Stimulated activated CD8-positive, alpha-beta memory T cell treated with anti-CD3 and anti-CD28 coated beads, Interleukin-4, amount 100 ng/mL, for 24 hours (primary cell): Measurements from ENCODE around the gene SYNE1.
"Not testable (repeated sequence)": the region's sequence is repeated elsewhere in the genome, so short reads cannot be mapped to it uniquely, and the experiment has no call there.

Source experiments
- DNase-seq: peaks from one replicate; pipeline ENCODE4 v3.0.0-alpha.2; 2020; ENCODE audit warnings: low read depth

SYNE1 gene

DNA sequence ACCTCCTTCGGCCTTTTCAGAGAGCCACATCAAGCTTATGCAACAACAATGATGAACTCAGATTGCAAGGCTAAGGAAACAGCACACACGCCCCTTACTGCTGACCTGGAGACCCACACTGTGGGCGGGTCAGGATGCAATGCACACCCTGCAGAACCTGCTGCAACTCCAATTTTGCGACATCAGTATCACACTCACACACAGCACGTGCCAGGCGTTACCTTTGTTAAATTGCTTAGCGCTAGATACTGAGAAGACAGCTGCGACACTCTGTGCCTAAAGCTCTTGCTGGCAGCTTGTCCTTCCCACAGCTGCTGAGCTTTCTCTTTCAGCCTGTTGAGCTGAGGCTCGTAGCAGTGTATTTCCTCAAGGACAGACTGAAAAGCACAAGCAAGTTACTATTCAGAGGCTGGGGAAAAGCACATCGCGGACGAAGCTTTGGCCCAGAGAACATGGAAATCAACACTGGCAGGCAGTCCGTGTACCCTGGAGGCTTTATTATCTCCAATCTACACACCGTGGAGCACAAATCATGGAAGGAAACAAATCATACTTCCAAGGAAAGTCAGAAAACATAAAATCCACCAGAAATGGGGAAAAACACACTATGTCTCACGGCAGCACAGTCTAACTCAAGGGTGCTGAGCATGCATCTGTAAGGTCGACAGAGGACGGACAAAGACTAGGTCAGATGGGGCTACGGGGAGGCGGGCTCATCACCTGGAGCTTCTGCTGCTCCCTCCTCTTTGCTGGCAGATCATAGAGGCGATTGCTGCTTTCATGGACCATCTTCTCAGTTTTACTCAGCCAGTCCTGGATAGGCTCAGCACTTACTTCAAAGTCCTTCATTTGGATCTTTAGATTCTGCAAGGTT lies 268.2 kb downstream of the SYNE1 start:
- no peak for DNase-seq

DNA sequence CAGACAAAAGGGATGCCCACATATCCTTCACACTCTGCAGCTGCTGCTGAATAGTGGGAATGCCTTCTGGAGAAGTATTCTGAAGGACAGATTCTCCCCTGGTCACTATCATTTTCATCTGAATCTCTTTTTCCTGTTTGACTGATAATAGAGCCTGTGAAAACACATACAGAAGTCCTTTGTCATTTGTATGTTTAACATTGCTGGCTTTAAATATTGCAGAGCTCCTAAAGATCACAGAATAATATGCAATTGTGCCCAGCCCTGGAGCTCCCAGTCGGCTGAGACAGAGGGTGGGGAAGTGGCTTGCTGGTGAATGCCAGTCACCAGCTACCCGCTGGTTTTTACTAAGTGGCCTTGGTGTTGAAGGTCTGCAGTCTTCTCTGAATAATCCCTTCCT lies 272.3 kb downstream of the SYNE1 start:
- no peak for DNase-seq

DNA sequence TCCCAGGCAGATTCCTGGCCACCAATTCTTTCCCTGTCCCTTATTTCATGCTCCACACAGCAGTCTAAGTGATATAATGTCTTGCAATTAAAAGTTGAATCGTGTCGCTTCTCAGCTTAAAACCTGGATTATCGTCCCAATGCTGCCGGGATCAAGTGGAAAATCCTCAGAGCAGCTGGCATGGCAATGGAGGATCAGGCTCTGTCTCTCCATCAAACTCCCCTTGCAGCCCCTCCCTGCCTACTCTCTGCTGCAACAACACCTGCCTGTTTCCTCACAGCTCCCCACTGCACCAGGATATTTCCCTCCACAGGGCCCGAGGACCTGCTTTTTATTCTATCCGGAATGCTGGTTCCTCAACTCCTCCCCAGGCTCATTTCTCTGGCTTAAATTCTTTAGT lies 277.1 kb downstream of the SYNE1 start:
- DNase-seq = no peak

DNA sequence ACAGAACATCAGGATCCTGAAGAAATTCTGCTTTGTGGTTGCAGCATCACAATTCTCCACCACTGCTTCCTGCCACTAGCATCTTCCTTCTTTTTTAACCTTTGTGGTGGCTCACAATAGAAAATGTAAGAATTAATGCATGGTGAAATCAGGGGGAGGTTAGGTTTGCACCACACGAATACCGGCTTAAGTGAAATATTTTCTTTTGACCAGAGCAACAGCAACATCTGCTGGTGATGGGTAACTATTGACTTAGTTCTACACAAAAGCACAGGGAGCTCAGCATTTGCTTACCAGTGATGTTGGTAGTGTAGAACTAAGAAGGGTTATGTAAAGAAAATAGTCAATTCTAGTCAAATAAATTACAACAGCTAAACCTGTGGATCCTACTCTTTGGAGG lies 280.5 kb downstream of the SYNE1 start:
- DNase-seq = no peak

DNA sequence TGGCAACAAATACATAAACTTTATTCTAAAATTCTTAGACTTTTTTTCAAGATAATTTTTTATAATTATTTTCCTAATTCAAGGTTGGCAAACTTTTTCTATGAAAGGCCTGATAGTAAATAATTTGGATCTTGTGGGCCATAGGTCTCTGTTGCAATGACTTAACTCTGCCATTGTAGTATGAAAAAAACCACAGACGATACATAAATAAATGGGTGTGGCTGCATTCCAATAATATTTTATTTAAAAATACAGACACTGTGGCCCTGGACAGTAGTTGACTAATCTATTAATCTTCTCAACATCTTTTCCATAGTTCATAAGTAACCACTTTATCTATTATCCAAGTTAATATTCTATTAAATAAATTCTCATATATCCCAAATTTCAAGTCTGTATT lies 281.1 kb downstream of the SYNE1 start:
- DNase-seq = no peak

DNA sequence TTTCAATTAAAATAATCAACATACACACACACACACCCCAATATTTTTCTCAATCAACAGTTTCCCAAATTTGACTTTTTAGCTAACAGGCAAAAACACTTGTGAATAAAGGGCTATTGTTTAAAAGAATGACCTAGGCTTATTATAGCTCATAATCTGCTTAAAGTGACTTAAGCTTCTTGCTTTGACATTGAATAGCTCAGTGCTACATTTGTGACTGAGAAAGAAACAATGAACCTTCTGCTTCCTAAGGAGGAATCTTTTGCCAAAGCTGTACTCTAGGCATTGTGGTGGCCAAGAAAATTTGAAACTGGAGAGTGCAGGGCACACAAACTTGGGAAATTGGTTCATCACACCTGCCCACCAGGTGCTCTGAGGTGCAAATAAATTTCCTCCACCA lies 282.0 kb downstream of the SYNE1 start:
- no peak for DNase-seq

DNA sequence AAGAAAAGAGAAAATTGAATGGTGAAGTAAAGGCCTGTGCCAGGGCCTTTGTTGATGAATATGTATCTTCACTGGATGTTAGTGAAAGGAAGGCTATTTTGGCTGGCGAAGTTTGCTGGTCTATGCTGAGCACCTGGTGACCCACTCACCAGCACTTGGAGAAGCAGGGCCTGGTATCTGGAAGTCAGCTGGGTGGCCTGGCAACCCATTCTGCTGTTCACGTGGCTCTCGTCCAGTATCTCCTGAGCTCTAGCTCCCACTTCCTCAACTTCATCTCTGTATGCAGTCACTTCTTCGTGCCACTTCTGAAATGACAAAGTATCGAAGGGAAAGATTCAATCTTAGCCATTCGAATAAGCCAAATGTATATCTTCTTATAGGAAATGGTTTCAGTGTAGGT lies 283.7 kb downstream of the SYNE1 start:
- DNase-seq = no peak

DNA sequence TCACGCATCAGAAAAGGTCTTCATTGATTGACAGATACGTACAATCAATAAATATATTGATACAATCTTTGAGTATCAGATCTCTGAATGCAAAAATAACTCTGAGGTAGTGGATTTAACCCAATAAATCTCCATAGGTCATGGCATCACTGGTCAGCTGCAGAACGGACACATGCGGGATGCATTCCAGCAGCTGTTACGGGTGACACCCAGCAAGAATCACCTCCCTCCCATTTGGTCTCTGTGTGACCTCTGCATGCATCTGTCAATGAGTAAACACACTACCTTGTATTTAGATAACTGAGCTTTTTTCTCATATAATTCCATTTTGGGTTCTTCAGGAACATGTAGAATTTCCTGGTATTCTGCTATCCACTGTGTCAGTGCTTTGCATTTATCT lies 285.4 kb downstream of the SYNE1 start:
- no peak for DNase-seq

DNA sequence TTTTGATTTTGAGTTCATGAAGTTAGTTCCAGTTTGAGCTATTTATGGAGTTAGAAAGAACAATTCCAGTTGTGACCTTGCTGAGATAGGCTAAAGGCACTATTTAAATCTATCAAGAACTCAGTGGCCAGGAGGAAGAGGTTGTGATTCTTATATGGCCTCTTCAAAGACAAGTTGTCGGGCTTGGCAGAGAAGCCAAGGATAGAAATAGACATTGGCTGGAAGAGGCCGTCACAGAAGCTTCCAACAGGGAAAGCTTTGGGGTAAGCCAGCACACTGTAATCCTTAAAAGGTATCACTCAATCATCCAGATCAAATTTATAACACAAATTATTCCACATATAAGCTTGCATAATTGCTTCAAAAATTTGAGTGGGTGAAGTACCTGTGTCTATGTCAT lies 286.1 kb downstream of the SYNE1 start:
- DNase-seq = no peak

DNA sequence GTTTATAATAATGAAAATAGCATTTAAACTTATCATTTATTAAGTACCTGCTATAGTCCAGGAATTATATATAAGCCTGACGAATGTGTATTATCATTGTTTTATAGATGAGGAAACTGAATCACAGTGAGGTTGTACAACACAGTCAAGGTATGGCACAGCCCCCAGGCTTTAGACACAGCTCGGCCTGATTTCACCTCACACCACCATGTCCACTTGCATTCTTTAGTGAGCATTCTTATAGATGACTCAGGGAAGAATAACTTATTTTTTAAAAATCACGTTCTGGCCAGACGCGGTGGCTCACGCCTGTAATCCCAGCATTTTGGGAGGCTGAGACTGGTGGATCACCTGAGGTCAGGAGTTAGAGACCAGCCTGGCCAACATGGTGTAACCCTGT lies 289.0 kb downstream of the SYNE1 start:
- no peak for DNase-seq

DNA sequence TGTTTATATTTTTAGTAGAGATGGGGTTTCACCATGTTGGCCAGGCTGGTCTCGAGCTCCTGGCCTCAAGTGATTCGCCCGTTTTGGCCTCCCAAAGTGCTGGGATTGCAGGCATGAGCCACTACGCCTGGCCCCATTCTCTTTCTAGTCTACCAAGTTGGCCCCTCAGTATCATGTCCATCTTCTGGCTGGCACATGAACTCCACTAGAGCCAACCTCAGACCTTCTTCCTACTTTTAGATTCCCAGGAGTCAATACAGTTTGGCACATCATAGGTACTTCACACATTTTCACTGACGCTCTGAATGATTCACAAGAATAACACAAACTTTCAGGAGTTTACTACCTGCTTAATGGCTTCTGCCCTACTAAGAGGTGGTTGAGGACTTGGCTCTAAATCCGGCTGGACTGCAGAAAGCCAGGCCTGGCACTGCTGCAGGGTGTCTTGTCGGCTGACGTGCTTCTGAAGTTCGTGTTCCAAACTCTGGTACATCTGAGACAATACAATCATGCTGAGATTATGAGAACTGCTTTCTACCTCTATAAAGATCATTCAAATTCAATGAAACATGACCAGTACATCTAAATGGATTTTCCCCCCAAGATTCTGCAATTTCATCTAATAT lies 293.3 kb downstream of the SYNE1 start:
- no peak for DNase-seq

DNA sequence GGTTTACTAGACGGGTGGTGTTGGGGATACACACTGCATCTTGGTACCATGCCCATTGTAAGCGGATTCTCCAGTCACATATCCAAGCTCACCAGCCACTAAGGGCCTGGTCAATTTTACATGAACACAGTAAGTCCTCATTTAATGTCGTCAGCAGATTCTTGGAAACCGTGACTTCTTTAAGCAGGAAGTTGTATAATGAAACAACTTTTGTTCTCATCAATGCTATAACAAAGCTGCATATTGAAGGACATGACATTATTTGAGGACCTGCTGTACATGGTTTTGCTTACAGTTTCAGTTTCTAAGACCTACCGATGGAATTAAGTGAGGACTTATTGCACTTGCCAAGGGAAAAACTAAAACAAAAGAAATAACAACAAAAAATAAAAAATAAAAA lies 295.6 kb downstream of the SYNE1 start:
- no peak for DNase-seq

DNA sequence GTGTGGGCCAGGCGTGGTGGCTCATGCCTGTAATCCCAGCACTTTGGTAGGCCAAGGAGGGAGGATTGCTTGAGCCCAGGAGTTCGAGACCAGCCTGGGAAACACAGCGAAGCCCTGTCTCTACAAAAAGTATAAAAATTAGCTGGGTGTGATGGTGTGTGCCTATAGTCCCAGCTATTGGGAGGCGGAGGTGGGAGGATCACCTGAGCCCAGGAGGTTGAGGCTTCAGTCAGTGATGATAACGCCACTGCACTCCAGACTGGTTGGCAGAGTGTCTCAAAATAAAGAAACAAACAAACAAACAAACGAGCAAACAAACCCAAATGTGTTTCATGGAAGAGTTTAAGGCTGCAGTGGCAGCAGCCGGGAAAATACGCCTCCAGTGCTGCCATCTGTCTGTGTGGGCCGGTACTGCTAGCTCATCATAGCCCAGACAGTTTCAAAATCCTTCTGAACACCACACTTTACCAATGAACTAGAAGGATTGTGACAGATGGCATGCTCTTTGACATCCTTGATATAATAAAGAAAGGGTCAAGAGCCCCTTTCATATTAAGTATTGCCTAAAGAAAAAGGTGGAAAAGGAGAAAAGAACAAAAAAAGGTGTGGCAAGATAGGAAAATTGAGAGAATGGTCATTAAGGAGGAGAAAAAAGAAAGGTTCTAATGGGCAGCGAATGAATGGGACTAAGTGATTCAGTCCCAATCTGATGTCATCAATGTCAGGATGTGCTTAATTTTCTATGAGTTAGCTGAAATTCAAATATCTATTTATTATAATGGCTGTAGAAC lies 298.6 kb downstream of the SYNE1 start:
- peak; percentile 35 for DNase-seq

DNA sequence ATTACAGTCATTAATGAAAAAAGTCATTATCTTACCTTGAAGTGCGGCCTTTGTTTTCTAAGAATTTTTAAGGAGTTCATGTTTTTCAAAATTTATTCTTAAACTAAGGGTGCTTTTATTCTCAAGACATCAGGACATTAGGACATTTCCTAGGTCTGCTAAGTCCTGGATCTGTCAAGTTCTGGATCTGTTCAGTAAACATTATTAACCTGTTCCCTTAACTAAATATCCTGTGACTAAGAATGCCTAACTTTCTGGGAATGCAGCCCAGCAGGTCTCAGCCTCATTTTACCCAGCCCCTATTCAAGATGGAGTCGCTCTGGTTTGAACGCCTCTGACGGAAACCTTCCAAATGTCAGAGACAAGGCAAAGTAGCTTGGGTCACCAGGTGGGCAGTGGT lies 302.6 kb downstream of the SYNE1 start:
- DNase-seq = no peak

DNA sequence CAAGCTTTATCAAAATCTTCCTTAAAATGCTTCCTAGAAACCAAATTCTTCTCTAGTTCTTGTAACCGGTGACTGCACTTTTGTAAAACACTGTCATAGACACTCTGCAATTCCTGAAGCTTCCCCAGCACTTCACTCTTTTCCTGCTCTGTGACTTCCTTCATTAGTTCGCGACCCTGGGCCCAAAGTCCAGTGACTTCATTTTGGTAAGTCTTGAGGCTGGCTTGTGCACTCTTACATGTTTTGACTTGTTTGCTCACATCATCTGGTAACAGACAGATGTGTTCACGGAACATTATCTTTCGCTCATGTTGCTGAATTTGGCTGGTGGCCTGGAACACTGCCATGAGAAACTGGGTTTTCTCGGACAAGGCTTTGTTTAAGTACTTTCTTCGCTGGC lies 306.2 kb downstream of the SYNE1 start:
- DNase-seq = no peak

DNA sequence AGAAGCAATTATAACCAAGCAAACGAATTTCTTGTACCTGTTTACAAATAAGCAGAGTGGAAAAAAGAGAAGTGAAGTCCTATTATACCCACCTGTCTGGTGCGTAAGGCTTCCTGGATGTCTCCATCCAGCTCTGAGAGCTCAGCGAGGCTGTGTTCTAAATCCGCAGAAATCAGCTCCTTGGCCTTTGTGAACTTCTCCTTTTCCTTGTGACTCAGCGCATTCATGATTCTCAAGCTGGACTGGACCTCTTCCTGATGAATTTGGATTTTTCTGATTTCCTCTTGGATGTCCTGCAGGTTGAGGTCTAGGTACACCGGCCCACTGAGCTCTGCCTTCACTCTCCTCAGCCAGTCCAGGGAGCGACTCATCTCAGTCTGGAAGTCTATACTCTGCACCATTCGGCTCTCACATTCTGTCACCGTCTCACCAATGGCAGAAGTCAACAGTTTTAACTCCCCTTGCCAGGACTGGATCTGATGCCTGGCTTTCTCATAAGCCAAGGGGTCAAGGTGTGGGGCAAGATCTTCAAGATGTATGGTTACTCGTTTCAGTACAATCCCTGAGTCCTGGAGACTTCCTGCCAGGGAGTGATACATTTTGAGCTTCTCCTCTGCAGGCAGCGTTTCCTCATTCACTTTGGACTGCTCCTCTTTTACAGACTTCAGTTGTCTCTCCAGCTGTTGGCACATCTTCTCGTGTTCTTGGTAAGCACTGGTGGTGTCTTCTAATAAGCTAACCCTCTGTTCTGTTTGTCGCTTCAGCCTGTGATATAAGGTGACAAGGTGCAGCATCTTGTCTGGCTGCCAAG lies 307.3 kb downstream of the SYNE1 start:
- no peak for DNase-seq

DNA sequence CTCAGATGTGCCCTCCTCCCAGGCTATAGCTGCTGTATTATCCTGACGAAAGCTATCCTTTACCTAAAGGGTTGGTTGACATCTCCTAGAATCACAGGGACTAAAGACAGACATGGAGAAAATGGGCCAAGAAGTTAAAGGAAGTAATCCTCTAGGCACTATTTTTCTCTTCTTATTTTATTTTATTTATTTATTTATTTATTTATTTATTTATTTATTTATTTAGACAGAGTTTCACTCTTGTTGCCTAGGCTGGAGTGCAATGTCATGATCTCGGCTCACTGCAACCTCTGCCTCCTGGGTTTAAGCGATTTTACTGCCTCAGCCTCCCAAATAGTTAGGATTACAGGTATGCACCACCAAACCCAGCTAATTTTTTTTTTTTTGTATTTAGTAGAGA lies 309.0 kb downstream of the SYNE1 start:
- not testable (repeated sequence) for DNase-seq

DNA sequence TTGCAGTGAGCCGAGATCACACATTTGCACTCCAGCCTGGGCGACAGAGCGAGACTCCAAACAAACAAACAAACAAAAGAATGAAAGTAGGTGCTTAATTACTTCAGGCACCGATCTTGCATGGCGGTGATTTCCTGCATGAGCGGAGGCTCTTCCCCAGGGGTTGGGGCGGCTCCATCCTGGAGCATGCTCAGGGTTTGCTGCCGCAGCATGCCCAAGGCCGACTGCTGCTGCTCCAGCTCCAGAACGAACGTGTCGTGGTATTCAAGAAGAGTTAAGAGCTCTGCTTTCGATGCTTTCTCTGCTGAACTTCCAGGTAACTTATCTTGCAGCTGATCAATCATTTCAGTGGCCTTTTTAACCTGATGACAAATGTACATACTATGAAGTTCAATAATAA lies 313.8 kb downstream of the SYNE1 start:
- no peak for DNase-seq

DNA sequence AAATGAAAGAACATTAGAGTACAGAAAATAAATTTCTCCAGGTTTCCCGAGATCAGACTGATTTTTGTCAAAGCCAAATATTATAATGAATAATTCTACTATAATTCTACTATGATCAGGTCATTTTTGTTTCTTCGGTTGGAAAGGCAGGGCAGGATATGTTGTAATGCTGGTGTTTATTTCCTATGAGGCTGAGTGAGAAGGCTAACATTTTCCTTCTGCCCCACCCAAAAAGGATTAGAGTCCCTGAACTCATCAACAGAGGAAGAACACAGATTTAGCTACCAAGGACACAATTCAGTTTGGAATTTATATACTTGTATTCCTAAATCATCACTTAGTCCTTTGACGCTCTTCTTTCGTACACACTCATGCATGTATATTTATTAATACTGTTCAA lies 318.9 kb downstream of the SYNE1 start:
- no peak for DNase-seq

DNA sequence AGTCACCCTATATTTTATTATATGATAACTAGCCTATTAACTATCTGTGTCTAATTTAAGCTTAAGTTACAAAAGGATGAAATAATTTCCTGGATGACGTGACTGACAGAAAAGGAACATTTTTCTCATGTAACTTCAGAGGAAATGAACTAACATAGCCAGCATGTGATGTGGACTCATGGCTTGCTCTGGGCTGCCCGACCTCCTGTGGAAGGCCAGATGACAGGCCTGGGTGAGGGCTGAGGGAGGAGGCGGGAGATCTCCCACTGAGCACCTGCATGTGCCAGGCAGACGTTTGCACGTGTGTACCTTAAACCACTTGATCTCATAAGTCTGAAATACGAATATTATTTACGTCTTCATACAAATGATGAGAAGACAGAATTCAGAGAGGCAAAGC lies 321.1 kb downstream of the SYNE1 start:
- DNase-seq = no peak

DNA sequence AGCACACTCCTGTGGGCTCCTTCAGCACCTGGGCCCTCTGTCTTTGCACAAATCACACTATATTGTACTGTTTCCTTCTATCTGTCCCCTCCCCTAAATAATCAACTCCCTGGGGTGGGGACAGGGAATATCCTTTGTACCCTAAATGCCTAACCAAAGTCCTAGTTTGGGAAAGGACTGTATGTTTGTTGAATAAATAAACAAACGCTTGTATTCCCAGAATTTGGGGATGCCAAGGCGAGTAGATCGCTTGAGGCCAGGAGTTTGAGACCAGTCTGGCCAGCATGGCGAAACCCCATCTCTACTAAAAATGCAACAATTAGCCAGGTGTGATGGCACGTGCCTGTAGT lies 322.7 kb downstream of the SYNE1 start:
- no peak for DNase-seq
